HG02884 (cell line): ENCODE measurements around the gene SGCD.

Experiments used
- ATAC-seq: cut with Tn5 transposase; IDR thresholded peaks from one replicate; pipeline ENCODE4 v1.9.1; 2021; ENCODE audit warnings: mild to moderate bottlenecking, moderate library complexity; ENCODE audit not compliant: unreplicated experiment

SGCD gene

GRCh38 chr5:156682971-156683370 is 356.0 kb downstream of the SGCD start:
- ATAC-seq: no peak

DNA sequence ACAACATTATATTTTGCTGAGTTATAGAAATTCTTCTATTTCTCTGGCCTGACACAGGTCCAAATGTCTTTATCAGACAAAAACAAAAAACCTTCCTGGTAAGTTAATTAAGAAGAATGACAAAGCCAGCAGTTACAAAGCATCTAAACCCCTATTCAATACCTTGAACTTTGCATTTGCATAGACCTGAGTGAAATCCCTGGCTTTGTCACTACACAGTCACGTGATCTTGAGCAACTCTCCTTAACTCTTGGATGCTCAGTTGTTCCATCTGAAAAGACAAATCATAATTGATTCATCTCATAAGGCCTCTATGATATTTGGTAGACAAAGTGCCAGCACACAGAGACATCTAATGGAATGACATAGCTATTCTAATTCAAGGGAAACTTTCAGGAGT is 356.5 kb downstream of the SGCD start:
- no peak for ATAC-seq

GRCh38 chr5:156684216-156684615 is 357.3 kb downstream of the SGCD start:
- ATAC-seq: no peak

GRCh38 chr5:156685481-156685880 is 358.5 kb downstream of the SGCD start:
- no peak for ATAC-seq

- no peak for ATAC-seq
Measured at GRCh38 chr5:156686380-156686779, 359.4 kb downstream of the SGCD start.

DNA sequence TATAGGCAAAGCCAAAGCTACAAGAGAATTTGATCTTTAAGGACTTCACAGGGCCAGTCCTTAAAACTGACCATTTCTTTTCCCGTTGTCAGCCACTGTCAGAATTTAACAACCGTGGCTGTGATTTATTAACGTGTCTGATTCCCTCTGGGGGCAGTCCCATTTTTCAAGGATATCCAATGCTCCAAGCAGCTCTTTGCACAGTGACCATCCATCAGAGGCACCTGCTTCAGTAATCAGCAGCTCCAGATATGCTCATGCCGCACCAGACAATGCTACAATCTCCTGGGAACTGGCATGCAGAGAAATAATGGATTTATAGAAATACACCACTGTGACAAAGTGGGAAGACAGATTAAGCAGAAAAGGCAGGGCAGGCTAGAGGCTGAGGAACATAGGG is 359.8 kb downstream of the SGCD start:
- no peak for ATAC-seq

- no peak for ATAC-seq
Measured at GRCh38 chr5:156687514-156687913, 360.6 kb downstream of the SGCD start.

- no peak for ATAC-seq
Measured at GRCh38 chr5:156691572-156691971, 364.6 kb downstream of the SGCD start.

GRCh38 chr5:156693113-156693512 is 366.1 kb downstream of the SGCD start:
- no peak for ATAC-seq

- ATAC-seq: no peak
Measured at GRCh38 chr5:156694598-156694997, 367.6 kb downstream of the SGCD start.

DNA sequence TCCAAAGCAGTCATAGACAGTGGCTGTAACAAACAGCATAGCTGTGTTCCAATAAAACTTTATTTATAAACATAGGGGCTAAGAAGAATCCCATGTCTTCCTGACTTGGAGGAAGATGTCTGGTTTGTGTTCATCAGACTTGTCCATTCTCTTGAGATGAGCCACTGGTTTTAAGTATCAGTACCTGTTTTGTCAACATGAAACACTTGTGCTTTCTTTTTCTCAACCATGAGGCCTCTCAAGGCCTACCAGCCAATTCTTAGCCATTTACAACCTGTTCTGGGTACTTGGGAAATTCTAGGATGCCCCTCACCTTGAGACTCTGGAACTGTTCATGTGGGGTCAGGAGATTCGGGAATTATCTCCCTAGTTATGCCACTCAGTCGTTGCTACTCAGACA is 368.8 kb downstream of the SGCD start:
- no peak for ATAC-seq

DNA sequence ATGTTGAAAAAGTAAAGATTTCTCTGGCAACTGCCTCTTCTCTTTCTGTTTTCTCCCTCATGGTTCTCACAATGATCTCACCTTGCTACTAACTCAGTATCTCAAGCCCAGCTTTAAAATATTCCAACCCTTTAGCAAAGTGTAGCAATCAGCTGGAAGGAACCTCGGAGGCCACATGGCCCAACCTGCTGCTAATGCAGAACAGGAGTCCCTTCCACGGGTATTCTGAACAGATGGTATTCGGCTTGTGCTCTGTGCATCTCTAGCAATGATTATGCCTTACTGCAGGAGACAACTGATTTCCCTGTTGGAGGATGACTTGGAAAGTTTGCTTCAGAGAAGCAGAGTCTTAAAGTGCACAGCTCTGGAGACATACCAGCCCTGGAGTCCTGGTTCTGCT is 371.4 kb downstream of the SGCD start:
- no peak for ATAC-seq

DNA sequence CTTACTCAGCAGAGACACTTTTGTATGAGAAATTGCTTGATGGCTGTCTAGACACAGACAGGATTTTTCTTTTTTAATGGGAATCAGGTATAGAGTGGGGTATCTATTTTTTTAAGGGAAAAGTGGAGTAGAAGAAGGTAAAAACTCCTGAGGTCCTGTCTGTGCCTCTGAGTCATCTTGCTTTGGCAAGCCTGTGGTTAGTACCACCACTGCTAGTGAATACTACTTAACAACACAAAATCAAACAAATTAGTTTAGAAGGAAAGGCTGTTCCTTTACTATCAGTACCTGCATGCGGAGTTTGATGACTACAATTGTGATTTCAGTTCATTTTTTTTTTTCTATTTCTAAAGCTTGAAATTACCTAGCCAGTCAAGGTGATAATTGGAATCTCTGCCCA is 372.2 kb downstream of the SGCD start:
- no peak for ATAC-seq

- ATAC-seq: no peak
Measured at GRCh38 chr5:156704139-156704538, 377.2 kb downstream of the SGCD start.

DNA sequence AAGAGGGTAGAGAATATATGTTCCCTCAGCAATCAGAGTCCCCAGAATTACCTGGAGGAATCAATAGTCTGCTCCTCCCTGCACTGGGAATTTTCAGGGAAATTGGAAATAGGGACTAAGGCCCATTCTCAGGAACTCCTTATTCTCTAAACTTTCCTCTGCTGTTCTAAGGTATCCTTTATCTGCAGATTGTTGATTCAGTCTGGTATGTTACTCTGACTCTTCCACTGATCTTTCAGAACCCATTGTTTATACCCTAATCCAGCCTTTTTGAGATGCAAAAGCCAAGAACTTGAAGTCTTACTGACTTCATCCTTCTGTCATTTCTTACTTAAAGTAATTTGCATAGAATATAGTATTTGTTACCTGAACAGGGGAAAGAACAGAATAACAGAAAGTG is 379.7 kb downstream of the SGCD start:
- ATAC-seq: no peak

DNA sequence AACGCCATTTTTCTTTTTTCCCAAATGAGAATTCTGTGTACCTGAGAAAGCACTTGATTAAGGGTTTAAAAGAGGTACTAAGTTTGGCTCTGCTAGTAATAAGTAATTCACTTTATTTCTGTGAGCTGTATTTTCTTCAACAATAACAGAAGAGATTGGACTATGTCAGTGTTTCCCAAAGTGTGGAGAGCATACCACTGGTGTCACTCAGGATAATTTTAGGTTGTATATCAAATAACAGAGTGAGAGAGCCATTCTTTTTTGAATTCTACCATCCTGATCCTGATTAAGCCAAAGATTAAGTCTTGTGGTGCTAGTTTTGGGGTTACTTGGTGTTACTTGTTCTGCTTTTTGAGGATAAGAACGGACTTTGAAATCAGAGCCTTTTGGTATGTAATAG is 380.8 kb downstream of the SGCD start:
- no peak for ATAC-seq

DNA sequence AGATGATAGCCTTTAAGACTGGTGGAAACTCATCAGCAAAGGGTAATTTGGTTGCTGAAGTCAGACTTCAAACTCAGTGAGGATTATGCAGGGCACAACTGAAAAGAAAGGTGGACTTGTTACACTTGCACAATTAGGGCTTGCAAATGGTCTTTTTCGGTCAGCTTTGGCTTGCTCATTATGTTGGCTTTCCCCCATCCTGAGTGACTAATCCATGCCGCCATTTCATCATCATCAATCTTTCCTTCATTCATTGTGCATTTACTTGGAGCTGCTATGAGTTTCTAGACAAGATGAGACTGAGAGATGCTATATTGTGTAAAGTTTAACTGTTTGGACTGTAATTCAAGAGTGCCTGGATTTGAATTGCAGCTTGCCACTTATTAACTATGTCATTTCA is 388.3 kb downstream of the SGCD start:
- ATAC-seq: no peak

DNA sequence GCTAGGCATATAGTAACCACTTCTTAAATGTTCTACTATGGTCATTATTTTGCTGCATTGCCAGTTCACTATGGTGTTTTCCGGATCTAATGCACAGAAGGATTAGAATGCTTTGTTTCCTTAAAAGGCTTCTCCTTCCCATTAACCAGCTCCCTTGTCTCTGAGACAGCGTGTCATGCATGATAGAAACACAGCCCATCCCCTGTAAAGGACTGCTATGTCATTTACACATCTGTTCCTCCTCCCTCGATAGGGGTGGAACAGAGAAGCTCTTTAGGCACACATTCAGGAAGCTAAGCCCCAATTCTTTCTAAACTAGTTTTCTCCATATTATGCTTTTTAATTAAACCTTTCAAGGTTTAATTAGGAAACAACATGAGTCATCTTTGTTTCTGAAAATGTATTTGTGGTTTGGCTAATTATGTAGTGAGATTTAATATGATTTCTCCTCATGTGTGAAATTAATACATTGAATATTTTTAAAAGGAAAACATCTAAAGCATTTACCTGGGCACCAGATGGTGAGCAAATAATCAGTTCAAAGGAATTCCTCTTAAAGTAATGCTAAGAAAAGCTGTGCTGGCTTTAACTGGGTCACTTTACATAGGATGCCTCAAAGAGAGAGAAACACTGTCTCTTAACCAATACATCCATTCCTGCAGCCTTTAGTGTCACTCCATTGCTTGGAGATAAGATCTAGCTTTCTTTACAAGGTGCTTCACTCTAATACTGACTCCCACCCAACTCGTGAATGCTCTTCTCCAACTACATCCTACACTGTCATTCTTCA is 389.8 kb downstream of the SGCD start:
- no peak for ATAC-seq

DNA sequence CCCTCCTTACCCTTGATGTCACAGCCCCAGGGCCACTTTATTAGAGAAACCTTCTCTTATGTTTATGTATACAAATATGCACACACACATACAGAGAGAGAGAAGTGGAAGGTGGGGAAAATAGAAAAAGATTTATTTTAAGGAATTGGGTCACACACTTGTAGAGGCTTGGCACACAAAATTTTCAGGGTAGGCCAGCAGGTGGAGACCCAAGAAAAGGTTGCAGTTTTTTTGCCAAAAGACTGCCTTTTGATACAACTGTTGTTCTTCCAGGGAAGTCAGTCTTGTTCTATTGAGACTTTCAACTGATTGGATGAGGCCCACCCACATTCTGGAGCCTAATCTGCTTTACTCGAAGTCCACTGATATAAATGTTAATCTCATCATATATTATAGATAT is 392.0 kb downstream of the SGCD start:
- ATAC-seq: no peak

GRCh38 chr5:156722358-156722757 is 395.4 kb downstream of the SGCD start:
- ATAC-seq: no peak

GRCh38 chr5:156735477-156735876 is 408.5 kb downstream of the SGCD start:
- no peak for ATAC-seq

GRCh38 chr5:156741516-156741915 is 414.6 kb downstream of the SGCD start:
- ATAC-seq: no peak

DNA sequence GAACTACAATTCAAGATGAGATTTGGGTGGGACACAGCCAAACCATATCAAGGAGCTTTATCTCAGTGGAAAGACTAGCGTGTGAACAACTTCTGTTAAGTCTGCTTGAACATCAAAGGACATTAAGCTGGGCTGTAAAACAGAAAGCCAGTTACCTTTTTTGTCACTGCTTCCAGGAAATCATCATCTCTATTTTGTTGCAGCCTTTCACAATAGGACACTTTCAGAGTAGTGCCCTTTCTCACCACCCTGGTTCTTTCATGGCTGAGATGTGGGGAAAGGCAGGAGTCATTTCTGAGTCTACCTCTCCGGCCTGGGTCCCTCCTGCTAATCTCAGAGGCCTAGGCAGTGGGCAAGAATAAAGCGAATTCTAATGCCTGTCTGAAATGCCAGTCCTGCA is 426.9 kb downstream of the SGCD start:
- no peak for ATAC-seq
